Adrenal gland (tissue), 5 donors: ENCODE results near the gene EMC6.

Experiments
- CTCF ChIP-seq, 6 experiments: fragments of 450-650 bp in 4 of 6; fragments of 200-600 bp in 2 of 6; sonication (generic) in 1 of 6; IDR thresholded peaks; 1 replicate in 5 of 6; 2 replicates in 1 of 6; pipeline versions ENCODE4 v1.5.1 to v1.8.0; 2016 to 2021; ENCODE audit warnings: antibody characterized with exemption in 6 of 6, mild to moderate bottlenecking in 2 of 6, moderate library complexity in 1 of 6
- POLR2A ChIP-seq, 2 donors: fragments of 450-650 bp; IDR thresholded peaks; one replicate each; pipeline ENCODE4 v1.6.1; 2017; ENCODE audit warnings: antibody characterized with exemption in 2 of 2, mild to moderate bottlenecking in 2 of 2, moderate library complexity in 1 of 2
- donor health status: DM: no; HTN: no; CAD: no.

GRCh38 chr17:3715296-3715695 is 46.7 kb downstream of the EMC6 start:
- no peak for TF ChIP-seq POLR2A (IDR thresholded peaks at IDR 0.05)
- no peak for TF ChIP-seq CTCF (IDR thresholded peaks at IDR 0.05)
